Tongue (tissue), 2 donors: ENCODE measurements around the gene VAX1. TPM values are rescaled to one million over a fixed set of nuclear protein-coding genes. Genes with fewer than 3 reads are reported as not detected.
"Not testable (repeated sequence)": the region's sequence is repeated elsewhere in the genome, so short reads cannot be mapped to it uniquely, and the experiment has no call there.

Source experiments
- DNase-seq: peaks from one replicate; pipeline ENCODE4 v3.0.0-alpha.2; 2015
- total RNA-seq: library from RNA; depleted of rRNA; stranded (reverse); fragments of >200 nt; gene quantifications from one replicate; pipeline ENCODE4 v1.2.3, GENCODE V29; 2014

Gene VAX1
- total RNA-seq, 1 donor from 2014 or later, result not detected

DNA sequence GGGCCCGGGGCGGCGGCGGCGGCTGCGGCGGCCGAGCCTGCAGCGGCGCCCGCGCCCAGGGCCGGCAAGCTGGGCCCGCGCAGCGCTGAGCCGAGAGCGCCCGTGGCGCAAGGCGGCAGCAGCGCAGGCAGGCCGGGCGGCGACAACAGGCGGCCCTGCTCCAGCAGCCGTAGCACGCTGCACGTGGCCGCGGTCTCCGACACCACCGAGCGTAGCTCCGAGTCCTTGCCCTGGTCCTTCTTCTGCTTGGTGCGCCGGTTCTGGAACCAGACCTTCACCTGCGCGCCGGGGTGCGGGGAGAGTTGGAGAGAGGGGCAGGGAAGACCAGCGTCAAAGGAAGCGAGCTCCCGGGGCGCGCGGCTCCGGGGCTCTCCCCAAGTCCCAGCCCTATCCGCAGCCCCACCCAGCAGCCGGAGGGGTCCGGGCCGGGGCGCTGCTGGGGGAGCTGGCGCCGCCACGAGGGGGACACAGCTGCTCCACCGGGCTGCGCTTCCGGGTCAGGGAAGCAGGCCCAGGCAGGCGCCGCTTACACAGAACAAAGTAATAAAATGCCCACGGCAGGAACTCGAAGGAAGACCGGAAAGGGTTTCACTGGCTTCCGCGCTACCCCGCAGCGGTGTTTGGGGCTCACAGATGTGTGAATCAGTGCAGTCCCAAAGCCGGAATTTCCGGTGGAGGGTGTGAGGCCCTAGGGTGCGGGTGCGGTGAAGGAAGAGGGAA, 3.6 kb downstream of the VAX1 start:
- no peak for DNase-seq

DNA sequence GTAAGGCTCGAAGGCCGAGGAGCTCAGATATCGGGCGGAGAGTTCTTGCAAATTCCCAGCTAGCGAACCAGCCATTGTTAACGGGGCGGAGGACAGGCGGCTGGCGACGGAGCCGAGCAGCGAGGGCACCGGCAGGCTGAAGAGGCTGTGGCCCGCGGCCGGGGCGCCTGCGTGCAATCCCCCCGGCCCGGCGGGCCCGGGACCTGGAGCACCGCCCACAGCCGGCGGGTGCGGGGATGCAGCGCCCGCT, 4.1 kb downstream of the VAX1 start:
- DNase-seq, result no peak

DNA sequence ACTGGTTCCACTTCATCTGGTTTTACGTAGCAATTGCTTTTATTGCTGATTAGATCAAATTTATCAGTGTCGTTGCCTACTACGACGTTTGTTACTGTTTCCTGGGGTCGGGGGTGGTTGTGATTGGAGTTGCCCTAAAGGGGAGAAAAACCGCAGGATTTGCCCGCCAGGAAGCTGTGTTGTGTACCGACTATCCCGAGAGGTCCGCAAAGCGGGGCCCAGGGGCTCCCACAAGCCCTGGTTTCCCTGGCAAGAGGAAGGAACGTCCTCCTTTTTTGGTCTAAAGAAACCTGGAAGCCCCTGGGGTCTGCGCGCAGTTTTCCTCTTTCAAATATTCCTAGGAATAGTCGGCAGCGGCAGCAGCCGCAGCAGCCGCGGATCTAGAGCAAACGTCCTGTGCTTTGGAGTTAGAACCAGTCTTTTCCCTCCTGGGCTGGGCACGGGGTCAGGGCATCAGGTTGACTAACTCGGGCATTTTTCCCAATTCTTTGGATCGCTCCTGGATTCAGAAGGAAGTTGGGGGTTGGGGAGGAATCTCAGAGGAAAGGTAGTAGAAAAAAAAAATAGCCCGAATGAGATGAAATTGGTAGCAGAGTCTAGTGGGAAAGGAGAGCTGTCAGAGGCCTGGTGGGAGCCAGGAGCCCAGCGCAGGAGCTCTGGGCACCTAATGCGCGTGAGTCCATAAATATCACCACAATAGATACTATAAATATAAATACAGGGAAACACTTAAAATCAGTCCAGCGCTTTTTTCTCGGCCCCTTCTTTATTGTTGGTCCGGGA, 4.6 kb downstream of the VAX1 start:
- DNase-seq, result peak; percentile 10

DNA sequence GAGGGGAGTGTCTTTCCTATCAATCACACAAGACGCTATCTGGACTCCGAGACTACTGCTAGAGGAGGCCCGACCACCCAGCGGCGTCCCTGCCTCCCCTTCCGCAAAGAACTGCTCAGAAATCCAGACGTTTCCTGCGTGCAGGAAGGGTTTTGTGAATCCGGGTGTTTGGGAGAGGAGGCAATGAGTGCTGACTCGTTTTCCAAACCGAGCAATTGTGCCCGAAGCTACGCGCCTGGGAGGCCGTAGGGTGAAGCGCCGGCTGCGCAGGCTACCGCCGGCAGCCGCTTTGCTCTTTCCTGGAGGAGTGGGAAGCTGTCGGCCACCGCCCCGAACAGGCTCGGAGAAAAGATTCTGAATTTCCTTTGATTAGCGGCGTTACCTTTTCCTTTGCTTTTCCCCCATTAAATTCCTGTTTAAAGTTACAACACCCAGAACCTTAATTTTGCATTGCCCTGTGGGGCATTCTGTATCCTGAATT, 5.3 kb downstream of the VAX1 start:
- DNase-seq, result no peak

DNA sequence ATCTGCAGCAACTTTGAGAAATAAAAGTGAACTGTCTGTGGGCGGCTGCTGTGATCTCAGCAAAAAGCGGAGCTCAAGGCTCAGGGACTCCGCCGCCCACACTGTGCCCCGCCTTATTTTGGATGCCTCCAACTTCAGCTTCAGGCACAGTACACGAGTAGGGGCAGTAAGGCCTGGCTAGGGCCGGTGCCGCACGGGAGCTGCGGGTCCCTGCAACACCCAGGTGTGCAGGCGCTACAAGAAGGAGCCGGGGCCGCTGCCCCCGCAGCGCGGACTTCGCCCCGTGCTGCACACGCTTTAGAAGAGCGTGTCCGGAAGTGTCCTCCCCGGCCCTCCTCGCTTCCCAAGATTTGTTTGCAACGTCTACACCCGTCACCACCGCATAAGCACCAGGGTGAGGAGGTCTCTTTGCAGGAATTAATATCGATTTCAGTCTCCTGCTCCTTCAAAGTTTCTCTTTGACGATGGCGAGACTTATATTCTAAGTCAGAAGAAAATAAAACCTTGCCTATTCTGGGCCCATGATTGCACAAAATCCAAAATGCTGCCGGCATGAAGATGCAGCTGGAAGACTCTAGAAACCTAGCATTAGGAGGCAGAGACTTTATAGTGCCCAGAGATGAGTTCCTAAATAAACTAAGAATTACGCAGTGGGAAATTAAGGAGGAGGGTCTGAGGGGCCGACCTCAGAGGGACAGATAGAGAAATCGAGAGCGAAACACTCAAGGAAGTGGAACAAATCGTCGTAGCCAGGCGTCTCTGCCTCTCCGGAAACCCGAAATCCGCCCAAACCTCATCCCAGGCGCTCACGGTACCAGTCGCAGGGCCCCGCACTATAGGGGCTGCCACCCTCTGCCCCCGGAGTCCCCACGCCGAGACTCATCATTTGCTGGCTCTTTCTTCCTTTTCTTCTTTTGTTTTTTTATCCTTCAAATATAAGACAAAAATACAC, 6.4 kb downstream of the VAX1 start:
- no peak for DNase-seq

DNA sequence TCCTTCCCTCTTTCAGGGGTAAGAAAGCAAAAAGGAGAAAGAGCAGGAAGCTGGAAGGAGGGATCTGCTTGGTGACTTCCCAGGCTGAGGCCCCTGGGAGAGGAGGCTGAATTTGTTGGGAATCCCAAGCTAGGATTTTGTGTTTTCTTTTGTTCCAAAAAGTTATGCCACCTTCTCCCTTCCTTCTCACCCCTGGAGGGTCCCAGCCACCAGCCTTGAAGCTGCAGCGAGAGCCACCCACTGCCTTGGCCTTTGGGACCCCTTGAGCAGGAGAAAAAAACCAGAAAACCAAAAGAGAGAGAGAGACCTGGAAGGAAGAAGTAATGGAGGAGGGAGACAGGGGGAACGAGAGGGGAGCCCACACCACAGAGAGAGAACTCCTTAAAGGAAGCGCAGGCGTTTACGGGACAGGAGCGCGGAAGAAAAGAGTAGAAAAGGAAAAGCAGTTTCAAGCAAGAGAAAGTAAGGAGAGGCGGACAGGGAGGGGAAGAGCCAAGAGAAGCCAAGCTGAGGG, 7.2 kb downstream of the VAX1 start:
- DNase-seq, result no peak

DNA sequence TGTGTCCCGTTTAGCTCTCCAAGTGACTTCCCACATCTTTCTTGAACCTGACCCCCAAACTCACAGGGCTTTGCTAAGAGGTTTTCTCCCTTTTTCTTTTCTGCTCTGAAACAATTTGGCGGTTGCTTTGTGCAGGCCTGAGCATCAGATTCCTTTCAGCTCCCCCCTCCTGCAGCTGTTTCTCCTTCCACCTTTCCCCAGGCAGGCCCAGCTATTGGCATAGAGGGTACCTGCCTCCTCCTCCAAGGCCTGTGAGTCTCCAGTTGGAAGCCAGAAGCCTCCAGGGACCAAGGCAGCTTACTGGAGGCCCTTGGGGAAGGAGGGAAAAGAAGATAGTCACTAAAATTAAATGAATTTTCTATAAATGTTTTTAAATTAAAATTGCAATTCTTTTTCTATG, 7.7 kb downstream of the VAX1 start:
- no peak for DNase-seq

DNA sequence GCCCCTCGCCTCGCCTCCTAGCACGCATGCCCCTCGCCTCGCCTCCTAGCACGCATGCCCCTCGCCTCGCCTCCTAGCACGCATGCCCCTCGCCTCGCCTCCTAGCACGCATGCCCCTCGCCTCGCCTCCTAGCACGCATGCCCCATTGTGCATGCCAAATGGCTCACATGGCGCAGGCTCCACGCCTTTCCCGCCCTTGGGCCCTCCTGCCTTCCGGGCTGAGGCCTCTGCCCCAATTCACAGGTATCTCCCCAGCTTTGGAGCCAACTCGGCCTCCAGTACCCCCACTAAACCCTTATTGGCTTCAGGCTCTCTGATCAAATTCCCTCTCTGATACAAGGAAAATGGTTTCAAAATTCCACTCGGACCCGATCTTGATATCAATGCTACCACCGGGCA, 11.4 kb downstream of the VAX1 start:
- not testable (repeated sequence) for DNase-seq

DNA sequence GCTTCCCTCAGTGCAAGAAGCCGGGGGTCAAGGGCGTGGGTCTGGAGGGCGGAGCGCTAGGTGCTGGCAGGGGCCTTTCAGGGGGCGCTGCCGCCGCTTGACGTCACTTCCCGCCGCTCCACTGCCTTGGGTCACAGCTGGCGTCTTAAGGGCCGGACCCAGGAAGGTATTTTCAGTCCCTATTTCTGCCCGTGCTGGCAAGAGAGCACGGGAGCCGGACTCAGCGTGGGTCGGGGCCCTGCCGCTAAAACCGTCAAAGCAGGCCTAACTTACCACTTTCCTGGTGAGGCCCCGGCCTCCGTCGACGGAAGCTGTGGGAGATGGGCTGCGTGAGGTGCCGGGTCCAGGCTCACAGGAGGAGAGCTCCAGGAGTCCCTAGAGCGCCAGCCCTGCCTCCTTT, 12.0 kb downstream of the VAX1 start:
- DNase-seq, result no peak

DNA sequence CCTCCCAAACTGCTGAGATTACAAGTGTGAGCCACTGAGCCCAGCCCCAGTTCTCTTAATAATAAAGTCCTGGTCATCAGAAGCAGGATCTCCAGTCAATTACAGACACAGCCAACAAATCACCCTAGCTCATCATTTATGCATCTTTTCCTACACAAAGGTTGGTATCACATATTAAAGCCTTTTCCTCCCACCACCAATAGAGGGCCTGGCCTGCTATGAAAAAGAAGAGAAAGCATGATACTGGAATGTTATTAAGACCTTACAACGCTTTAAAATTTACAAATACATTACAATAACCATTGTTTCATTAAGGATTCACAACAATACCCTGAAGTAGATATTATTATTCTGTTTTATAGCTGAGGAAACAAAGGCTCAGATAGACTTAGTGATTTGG, 25.9 kb downstream of the VAX1 start:
- no peak for DNase-seq

DNA sequence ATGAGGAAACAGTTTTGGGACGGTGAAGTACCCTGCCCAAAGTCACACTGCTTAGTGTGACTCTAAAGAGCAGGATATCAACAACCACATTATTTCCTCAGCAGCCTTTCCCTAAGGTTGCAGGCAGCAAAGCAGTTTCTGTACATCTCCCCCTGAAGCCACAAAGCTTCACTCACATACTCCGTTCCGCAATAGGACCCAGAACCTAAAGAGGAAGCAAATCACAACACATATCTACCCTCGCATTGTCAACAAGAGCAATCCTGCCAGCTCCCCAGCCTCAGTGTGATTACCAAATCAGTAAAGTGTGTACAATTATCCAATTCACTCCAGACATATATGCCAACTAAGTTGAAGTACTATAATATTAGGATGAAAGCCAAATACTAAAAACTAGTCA, 30.8 kb downstream of the VAX1 start:
- DNase-seq, result no peak

DNA sequence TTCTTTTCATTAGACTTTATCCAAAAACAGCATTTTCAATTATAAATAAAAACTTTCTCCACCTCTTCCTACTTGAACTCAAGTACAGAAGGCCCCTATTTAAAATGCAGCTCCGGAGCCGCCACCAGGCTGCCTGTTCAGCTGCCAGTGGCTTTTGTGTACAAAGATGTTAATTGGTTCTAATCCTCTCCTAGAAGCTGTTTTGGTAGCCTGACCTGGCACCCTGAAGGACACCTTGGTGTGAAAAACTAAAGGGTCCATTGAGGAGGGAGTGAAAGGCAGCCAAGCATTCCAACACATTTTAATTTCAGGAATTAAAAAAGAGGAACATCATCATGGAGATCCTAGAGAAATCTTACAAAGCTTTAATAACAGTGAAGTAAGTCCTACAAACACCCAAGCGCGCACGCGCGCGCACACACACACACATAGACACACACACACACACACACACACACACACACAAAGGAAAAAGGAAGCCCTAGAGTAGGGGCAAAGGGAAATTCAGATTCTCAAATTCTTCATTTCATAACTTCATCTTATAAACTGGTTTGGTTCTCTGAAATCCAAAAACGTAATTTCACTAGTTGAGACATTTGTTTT, 41.4 kb downstream of the VAX1 start:
- no peak for DNase-seq

DNA sequence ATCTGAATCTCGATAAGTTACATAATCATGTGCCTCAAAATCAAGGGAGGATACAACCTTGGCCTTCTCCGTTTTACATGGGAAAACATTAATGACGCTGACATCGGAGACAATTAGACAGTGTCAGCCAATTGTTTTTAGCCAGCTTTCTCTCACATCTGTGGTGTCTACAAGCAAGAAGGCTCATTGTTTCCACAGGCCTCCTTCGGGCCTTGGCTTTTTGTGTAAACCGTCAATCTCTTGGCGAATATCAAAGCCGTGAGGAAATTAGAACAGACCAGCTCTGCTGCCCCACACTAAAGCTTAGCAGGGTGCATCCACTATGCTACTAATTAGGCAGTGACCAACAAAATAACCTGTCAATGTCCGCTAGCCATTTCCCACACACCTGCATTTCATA, 43.2 kb downstream of the VAX1 start:
- no peak for DNase-seq

DNA sequence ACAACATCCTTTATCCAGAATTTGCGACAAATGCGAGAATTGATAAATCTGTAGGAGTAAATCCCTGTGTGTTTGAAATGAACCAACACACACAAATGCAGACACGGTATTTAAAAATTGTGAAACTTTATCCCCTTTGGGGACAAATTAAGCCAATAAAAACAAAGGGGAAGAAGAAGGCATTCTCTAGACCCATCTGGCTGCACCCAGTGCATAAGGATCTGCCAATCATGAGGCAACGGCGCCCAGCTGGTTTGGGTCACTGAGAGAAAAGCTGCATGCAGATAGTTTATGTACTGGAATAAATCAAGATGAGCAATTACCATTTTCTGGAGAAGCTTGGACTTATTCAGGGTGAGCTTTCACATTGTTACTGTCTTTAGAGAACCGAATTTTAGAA, 45.7 kb downstream of the VAX1 start:
- no peak for DNase-seq

DNA sequence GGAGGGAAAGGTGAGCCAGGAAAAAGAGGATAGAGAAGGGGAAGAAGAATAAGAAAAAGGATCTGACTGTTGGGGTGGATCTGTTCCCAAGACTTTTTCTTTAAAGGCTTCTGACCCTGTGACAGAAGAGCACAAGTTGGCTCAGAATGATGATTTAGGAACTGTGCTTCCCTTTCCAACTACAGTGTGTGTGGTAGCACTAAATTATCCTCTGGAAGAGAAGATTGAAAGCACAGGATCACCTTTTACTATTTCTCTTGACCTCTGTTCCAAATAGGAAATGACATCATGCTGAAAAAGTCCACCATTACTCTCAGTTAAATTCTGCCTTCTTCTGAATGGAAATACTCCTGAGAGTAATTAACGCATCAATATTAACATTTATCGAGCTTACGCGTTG, 47.2 kb downstream of the VAX1 start:
- no peak for DNase-seq

DNA sequence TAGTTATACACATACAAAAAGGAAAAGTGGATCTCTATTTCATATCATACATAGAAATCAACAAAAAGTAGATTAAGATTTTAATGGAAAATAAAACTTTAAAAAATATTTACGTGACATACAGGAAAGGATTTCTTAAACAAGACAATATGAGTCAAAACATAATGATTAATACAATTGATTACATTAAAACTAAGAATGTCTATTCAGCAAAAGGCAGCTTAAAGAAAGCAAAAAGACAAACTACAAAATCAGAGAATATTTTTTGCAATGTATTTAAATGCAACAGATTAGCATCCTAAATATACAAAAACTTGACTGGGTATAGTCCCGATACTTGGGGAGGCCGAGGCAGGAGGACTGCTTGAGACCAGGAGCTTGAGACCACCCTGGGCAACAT, 50.5 kb downstream of the VAX1 start:
- no peak for DNase-seq

DNA sequence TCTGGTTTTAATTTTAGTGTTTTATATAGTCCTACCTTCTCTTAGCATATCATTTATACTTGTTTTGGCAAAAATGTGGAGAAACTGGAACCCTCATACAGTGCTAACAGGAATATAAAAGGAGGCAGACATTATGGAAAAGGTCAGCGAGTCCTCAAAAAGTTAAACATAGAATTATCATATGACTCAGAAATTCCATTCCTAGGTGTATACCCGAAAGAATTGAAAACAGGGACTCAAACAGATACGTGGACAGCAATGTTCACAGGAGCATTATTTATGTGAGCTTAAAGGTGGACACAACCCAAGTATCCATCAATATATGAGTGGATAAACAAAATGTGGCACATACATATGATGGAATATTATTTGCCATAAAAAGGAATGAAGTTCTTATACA, 51.5 kb downstream of the VAX1 start:
- no peak for DNase-seq

DNA sequence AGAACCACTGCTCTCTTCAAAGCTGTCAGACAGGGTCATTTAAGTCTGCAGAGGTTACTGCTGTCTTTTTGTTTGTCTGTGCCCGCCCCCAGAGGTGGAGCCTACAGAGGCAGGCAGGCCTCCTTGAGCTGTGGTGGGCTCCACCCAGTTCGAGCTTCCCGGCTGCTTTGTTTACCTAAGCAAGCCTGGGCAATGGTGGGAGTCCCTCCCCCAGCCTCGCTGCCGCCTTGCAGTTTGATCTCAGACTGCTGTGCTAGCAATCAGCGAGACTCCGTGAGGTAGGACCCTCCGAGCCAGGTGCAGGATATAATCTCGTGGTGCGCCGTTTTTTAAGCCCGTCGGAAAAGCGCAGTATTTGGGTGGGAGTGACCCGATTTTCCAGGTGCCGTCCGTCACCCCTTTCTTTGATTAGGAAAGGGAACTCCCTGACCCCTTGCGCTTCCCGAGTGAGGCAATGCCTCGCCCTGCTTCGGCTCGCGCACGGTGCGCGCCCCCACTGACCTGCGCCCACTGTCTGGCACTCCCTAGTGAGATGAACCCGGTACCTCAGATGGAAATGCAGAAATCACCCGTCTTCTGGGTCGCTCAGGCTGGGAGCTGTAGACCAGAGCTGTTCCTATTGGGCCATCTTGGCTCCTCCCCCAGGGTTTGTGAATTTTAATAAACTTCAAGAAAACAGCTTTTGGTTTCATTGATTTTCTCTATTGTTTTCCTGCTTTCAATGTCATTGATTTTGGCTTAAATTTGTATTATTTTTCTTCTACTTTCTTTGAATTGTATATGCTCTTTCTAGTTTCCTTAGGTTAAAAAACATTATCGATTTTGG, 53.4 kb downstream of the VAX1 start:
- not testable (repeated sequence) for DNase-seq
